ENCODE results near the gene NFIA. TPM values are rescaled to one million over a fixed set of nuclear protein-coding genes. Genes with fewer than 3 reads are reported as not detected.
A peak's percentile ranks its signal among the peaks of the same experiment; 100 is the strongest.

NFIA gene
- total and polyA plus RNA-seq, 7 experiments from 2014 or later, result 1.0 to 8.6 (median 5.9) TPM

- no peaks in the 10 kb centered on the region for H3K4me1 Mint-ChIP-seq
- CTCF ChIA-PET, result no interaction called here
- DNase-seq (no peak), ATAC-seq (no peak)
- H3K4me3 Mint-ChIP-seq, result no peak overlapping the region
- H3K27me3 Mint-ChIP-seq, result peaks cover 0 to 2% (median 0%) of the 10 kb centered on the region in 5 donors
- no peaks in the 10 kb centered on the region for H3K36me3 ChIP-seq (ENCODE audit: control insufficient read depth in 2 of 3, insufficient read depth in 3 of 3, low read length in 3 of 3)
- H3K9me3 ChIP-seq (ENCODE audit: control insufficient read depth in 2 of 3, low read length in 3 of 3), result no peaks in the 10 kb centered on the region
- intact Hi-C loops (cut with micrococcal nuclease), result no loop called here
- POLR2A ChIA-PET, result no interaction called here
- peak overlapping the region in 1 of 9 donors; percentile 78 for H3K27ac Mint-ChIP-seq
- H3K4me1 ChIP-seq (ENCODE audit: control insufficient read depth in 2 of 2, insufficient read depth in 2 of 2, low read length in 2 of 2), result no peaks in the 10 kb centered on the region
- H3K27me3 ChIP-seq (ENCODE audit: control insufficient read depth in 2 of 2, insufficient read depth in 2 of 2, low read length in 2 of 2), result no peaks in the 10 kb centered on the region
- peaks cover 0 to 7% (median 4%) of the 10 kb centered on the region in 5 donors for H3K36me3 Mint-ChIP-seq
- H3K27ac ChIP-seq (ENCODE audit: low read depth, low read length), result no peak overlapping the region
- no peaks in the 10 kb centered on the region for H3K9me3 Mint-ChIP-seq
- no peak overlapping the region for H3K4me3 ChIP-seq (ENCODE audit: low read length)
Measured at GRCh38 chr1:61310538-61310937, 228.2 kb downstream of the NFIA start.

GRCh38 chr1:61313906-61314422, 231.6 kb downstream of the NFIA start:
- H3K27me3 ChIP-seq (ENCODE audit: control insufficient read depth in 2 of 2, insufficient read depth in 2 of 2, low read length in 2 of 2), result no peaks in the 10 kb centered on the region
- Mint-ChIP-seq H3K9me3 (no peaks in the 10 kb centered on the region), H3K27me3 (peaks cover 0 to 2% (median 0%) of the 10 kb centered on the region in 5 donors), H3K4me1 (peaks cover 0 to 5% (median 0%) of the 10 kb centered on the region in 7 donors), H3K36me3 (peaks cover 0 to 6% (median 4%) of the 10 kb centered on the region in 5 donors), H3K4me3 (no peak overlapping the region), H3K27ac (no peak overlapping the region)
- H3K27ac ChIP-seq (ENCODE audit: low read depth, low read length), result no peak overlapping the region
- intact Hi-C loops (cut with micrococcal nuclease), result no loop called here
- H3K4me1 ChIP-seq (ENCODE audit: control insufficient read depth in 2 of 2, insufficient read depth in 2 of 2, low read length in 2 of 2), result no peaks in the 10 kb centered on the region
- CTCF ChIA-PET, result no interaction called here
- H3K4me3 ChIP-seq (ENCODE audit: low read length), result no peak overlapping the region
- ATAC-seq (no peak), DNase-seq (no peak)
- H3K36me3 ChIP-seq (ENCODE audit: control insufficient read depth in 2 of 3, insufficient read depth in 3 of 3, low read length in 3 of 3), result no peaks in the 10 kb centered on the region
- POLR2A ChIA-PET, result no interaction called here
- H3K9me3 ChIP-seq (ENCODE audit: control insufficient read depth in 2 of 3, low read length in 3 of 3), result no peaks in the 10 kb centered on the region

- H3K9me3 Mint-ChIP-seq, result no peaks in the 10 kb centered on the region
Measured at GRCh38 chr1:61315011-61315410, 232.7 kb downstream of the NFIA start.

GRCh38 chr1:61316493-61316892, 234.1 kb downstream of the NFIA start:
- intact Hi-C loops (cut with micrococcal nuclease), result no loop called here
- Histone ChIP-seq H3K27ac (ENCODE audit: low read depth, low read length) (no peak overlapping the region), H3K27me3 (ENCODE audit: control insufficient read depth in 2 of 2, insufficient read depth in 2 of 2, low read length in 2 of 2) (no peaks in the 10 kb centered on the region), H3K36me3 (ENCODE audit: control insufficient read depth in 2 of 3, insufficient read depth in 3 of 3, low read length in 3 of 3) (no peaks in the 10 kb centered on the region), H3K9me3 (ENCODE audit: control insufficient read depth in 2 of 3, low read length in 3 of 3) (no peaks in the 10 kb centered on the region), H3K4me3 (ENCODE audit: low read length) (no peak overlapping the region), H3K4me1 (ENCODE audit: control insufficient read depth in 2 of 2, insufficient read depth in 2 of 2, low read length in 2 of 2) (no peaks in the 10 kb centered on the region)
- Mint-ChIP-seq H3K27me3 (peaks cover 0 to 2% (median 0%) of the 10 kb centered on the region in 5 donors), H3K9me3 (no peaks in the 10 kb centered on the region), H3K27ac (no peak overlapping the region), H3K4me3 (no peak overlapping the region), H3K36me3 (peaks cover 0 to 12% (median 6%) of the 10 kb centered on the region in 5 donors), H3K4me1 (peaks cover 0 to 15% (median 0%) of the 10 kb centered on the region in 7 donors)
- ATAC-seq (no peak), DNase-seq (no peak)
- POLR2A ChIA-PET, result no interaction called here
- CTCF ChIA-PET, result no interaction called here

More at GRCh38 chr1:61315011-61315410, 232.7 kb downstream of the NFIA start:
- Histone ChIP-seq H3K9me3 (ENCODE audit: control insufficient read depth in 2 of 3, low read length in 3 of 3) (no peaks in the 10 kb centered on the region), H3K27ac (ENCODE audit: low read depth, low read length) (no peak overlapping the region), H3K4me1 (ENCODE audit: control insufficient read depth in 2 of 2, insufficient read depth in 2 of 2, low read length in 2 of 2) (no peaks in the 10 kb centered on the region), H3K4me3 (ENCODE audit: low read length) (no peak overlapping the region), H3K27me3 (ENCODE audit: control insufficient read depth in 2 of 2, insufficient read depth in 2 of 2, low read length in 2 of 2) (no peaks in the 10 kb centered on the region), H3K36me3 (ENCODE audit: control insufficient read depth in 2 of 3, insufficient read depth in 3 of 3, low read length in 3 of 3) (no peaks in the 10 kb centered on the region)
- Mint-ChIP-seq H3K36me3 (peaks cover 0 to 12% (median 4%) of the 10 kb centered on the region in 5 donors), H3K4me3 (no peak overlapping the region), H3K27ac (no peak overlapping the region), H3K4me1 (peaks cover 0 to 15% (median 0%) of the 10 kb centered on the region in 7 donors), H3K27me3 (peaks cover 0 to 2% (median 0%) of the 10 kb centered on the region in 5 donors)
- intact Hi-C loops (cut with micrococcal nuclease), result no loop called here
- ATAC-seq (no peak), DNase-seq (no peak)
- CTCF ChIA-PET, result interaction anchor here (0.7 kb wide), 2 partner anchors 10 to 303 kb away, joined by 3 to 4 read pairs; no protein-coding TSS in a partner anchor
- POLR2A ChIA-PET, result no interaction called here

- Histone ChIP-seq H3K4me3 (ENCODE audit: low read length) (no peak overlapping the region), H3K27me3 (ENCODE audit: control insufficient read depth in 2 of 2, insufficient read depth in 2 of 2, low read length in 2 of 2) (no peaks in the 10 kb centered on the region), H3K27ac (ENCODE audit: low read depth, low read length) (no peak overlapping the region), H3K9me3 (ENCODE audit: control insufficient read depth in 2 of 3, low read length in 3 of 3) (no peaks in the 10 kb centered on the region), H3K36me3 (ENCODE audit: control insufficient read depth in 2 of 3, insufficient read depth in 3 of 3, low read length in 3 of 3) (no peaks in the 10 kb centered on the region), H3K4me1 (ENCODE audit: control insufficient read depth in 2 of 2, insufficient read depth in 2 of 2, low read length in 2 of 2) (no peaks in the 10 kb centered on the region)
- DNase-seq (no peak), ATAC-seq (no peak)
- Mint-ChIP-seq H3K27me3 (no peaks in the 10 kb centered on the region), H3K4me3 (peak overlapping the region in 1 of 10 donors; percentile 44), H3K9me3 (no peaks in the 10 kb centered on the region), H3K36me3 (peaks cover 0 to 12% (median 4%) of the 10 kb centered on the region in 5 donors), H3K4me1 (peaks cover 0 to 15% (median 0%) of the 10 kb centered on the region in 7 donors), H3K27ac (peak overlapping the region in 1 of 9 donors; percentile 56)
- POLR2A ChIA-PET, result no interaction called here
- intact Hi-C loops (cut with micrococcal nuclease), result loop anchor here in 1 of 2 donors (1.0 kb wide), 2 partner anchors 14 to 16 kb away; no protein-coding TSS in a partner anchor
- CTCF ChIA-PET, result no interaction called here
Measured at GRCh38 chr1:61318319-61319125, 236.2 kb downstream of the NFIA start.

GRCh38 chr1:61320575-61320974, 238.2 kb downstream of the NFIA start:
- no peaks in the 10 kb centered on the region for H3K9me3 Mint-ChIP-seq
- intact Hi-C loops (cut with micrococcal nuclease), result no loop called here
- CTCF ChIA-PET, result no interaction called here

More at GRCh38 chr1:61320575-61320974, 238.2 kb downstream of the NFIA start:
- Mint-ChIP-seq H3K27ac (no peak overlapping the region), H3K36me3 (peaks cover 0 to 9% (median 4%) of the 10 kb centered on the region in 5 donors), H3K4me1 (peaks cover 0 to 15% (median 0%) of the 10 kb centered on the region in 7 donors), H3K4me3 (no peak overlapping the region), H3K27me3 (no peaks in the 10 kb centered on the region)
- POLR2A ChIA-PET, result no interaction called here
- DNase-seq (no peak), ATAC-seq (no peak)
- no peak overlapping the region for H3K4me3 ChIP-seq (ENCODE audit: low read length)
- no peaks in the 10 kb centered on the region for H3K27me3 ChIP-seq (ENCODE audit: control insufficient read depth in 2 of 2, insufficient read depth in 2 of 2, low read length in 2 of 2)
- H3K36me3 ChIP-seq (ENCODE audit: control insufficient read depth in 2 of 3, insufficient read depth in 3 of 3, low read length in 3 of 3), result no peaks in the 10 kb centered on the region
- H3K9me3 ChIP-seq (ENCODE audit: control insufficient read depth in 2 of 3, low read length in 3 of 3), result no peaks in the 10 kb centered on the region
- no peaks in the 10 kb centered on the region for H3K4me1 ChIP-seq (ENCODE audit: control insufficient read depth in 2 of 2, insufficient read depth in 2 of 2, low read length in 2 of 2)
- H3K27ac ChIP-seq (ENCODE audit: low read depth, low read length), result no peak overlapping the region

All from naive thymus-derived CD4-positive, alpha-beta T cell (primary cell).